Measurements from ENCODE around the gene ABCC1.

Gene ABCC1

GRCh38 chr16:16048904-16049582 is 99.6 kb downstream of the ABCC1 start:
- no peak overlapping the region for H3K4me3 ChIP-seq (replicated peaks; ENCODE audit: low read depth, low read length)
- no peak for DNase-seq (ENCODE audit: extremely low read depth, low read depth)
- no peak for TF ChIP-seq CTCF (IDR thresholded peaks at IDR 0.05; ENCODE audit: low read depth, low read length, missing control alignments)

GRCh38 chr16:16050106-16050505 is 100.7 kb downstream of the ABCC1 start:
- DNase-seq (ENCODE audit: extremely low read depth, low read depth), result no peak
- no peak for TF ChIP-seq CTCF (IDR thresholded peaks at IDR 0.05; ENCODE audit: low read depth, low read length, missing control alignments)
- H3K4me3 ChIP-seq (replicated peaks; ENCODE audit: low read depth, low read length), result no peak overlapping the region

GRCh38 chr16:16051132-16051531 is 101.7 kb downstream of the ABCC1 start:
- TF ChIP-seq CTCF (IDR thresholded peaks at IDR 0.05; ENCODE audit: low read depth, low read length, missing control alignments), result no peak
- no peak for DNase-seq (ENCODE audit: extremely low read depth, low read depth)
- no peak overlapping the region for H3K4me3 ChIP-seq (replicated peaks; ENCODE audit: low read depth, low read length)

- no peak for DNase-seq (ENCODE audit: extremely low read depth, low read depth)
- no peak overlapping the region for H3K4me3 ChIP-seq (replicated peaks; ENCODE audit: low read depth, low read length)
- no peak for TF ChIP-seq CTCF (IDR thresholded peaks at IDR 0.05; ENCODE audit: low read depth, low read length, missing control alignments)
Observed at GRCh38 chr16:16052916-16053315, 103.5 kb downstream of the ABCC1 start.

GRCh38 chr16:16057102-16057501 is 107.7 kb downstream of the ABCC1 start:
- no peak overlapping the region for H3K4me3 ChIP-seq (replicated peaks; ENCODE audit: low read depth, low read length)
- no peak for DNase-seq (ENCODE audit: extremely low read depth, low read depth)
- no peak for TF ChIP-seq CTCF (IDR thresholded peaks at IDR 0.05; ENCODE audit: low read depth, low read length, missing control alignments)

- no peak for DNase-seq (ENCODE audit: extremely low read depth, low read depth)
- no peak for TF ChIP-seq CTCF (IDR thresholded peaks at IDR 0.05; ENCODE audit: low read depth, low read length, missing control alignments)
- no peak overlapping the region for H3K4me3 ChIP-seq (replicated peaks; ENCODE audit: low read depth, low read length)
Observed at GRCh38 chr16:16059160-16059559, 109.7 kb downstream of the ABCC1 start.
